Heart left ventricle (tissue), 13 donors: ENCODE measurements around the gene ARPC5.
"Not testable (repeated sequence)": the region's sequence is repeated elsewhere in the genome, so short reads cannot be mapped to it uniquely, and the experiment has no call there.

Experiments
- CTCF ChIP-seq, 12 donors: fragments of 200-600 bp; sonication (generic) in 4 of 12; IDR thresholded peaks; one replicate each; pipeline versions ENCODE4 v1.5.0 to v1.8.0; 2018 to 2022; ENCODE audit warnings: antibody characterized with exemption in 12 of 12, mild to moderate bottlenecking in 5 of 12
- POLR2A ChIP-seq, 2 donors: fragments of 450-650 bp; IDR thresholded peaks; one replicate each; pipeline ENCODE4 v1.6.1; 2017; ENCODE audit warnings: antibody characterized with exemption in 2 of 2, mild to moderate bottlenecking in 2 of 2, moderate library complexity in 2 of 2
- donor health status: ischemic (EF 13 %, LVEDD 7.1; RV severe dilation, severe dysfunction).
- donor health status: DM: no; HTN: yes; CAD: no.
- donor health status: DM: no; HTN: no; CAD: no.
- donor health status: ischemic (EF 25% LVEDD 6.9; RV normal size, moderate dysfunction).
- donor health status: ischemic (EF 25% LVEDD 5.7; RV mildly dilated, moderate dysfunction).
- donor health status: ischemic (EF 35%, LVEDD 5.7; RV mildly dilated, moderate dysfunction).
- donor health status: nonischemic (EF 11% LVEDD 7.7; RV severe dilation, severe dysfunction).
- donor health status: DM: yes; HTN: yes; CAD: no.
- donor health status: PGD.
- donor health status: ischemic (EF 29% LVEDD 5.4; RV normal size, mild dysfunction).
- donor health status: nonischemic (EF 23%, LVEDD 6.1; RV moderate dilation, normal function).

GRCh38 chr1:183618202-183618601 is 17.4 kb downstream of the ARPC5 start:
- TF ChIP-seq CTCF, POLR2A (IDR thresholded peaks at IDR 0.05): not testable (repeated sequence)
